HEK293T (cell line): ENCODE results near the gene NFATC1.

Experiments used
- ARNT ChIP-seq: fragments of 450-650 bp; IDR thresholded peaks from 2 replicates; pipeline ENCODE4 v1.6.1; 2017; ENCODE audit warnings: mild to moderate bottlenecking
- ELF4 ChIP-seq: fragments of 450-650 bp; IDR thresholded peaks from 2 replicates; pipeline ENCODE4 v1.6.1; 2017; ENCODE audit warnings: antibody characterized with exemption
- ZNF384 ChIP-seq: fragments of 450-650 bp; IDR thresholded peaks from 2 replicates; pipeline ENCODE4 v1.6.1; 2016

DNA sequence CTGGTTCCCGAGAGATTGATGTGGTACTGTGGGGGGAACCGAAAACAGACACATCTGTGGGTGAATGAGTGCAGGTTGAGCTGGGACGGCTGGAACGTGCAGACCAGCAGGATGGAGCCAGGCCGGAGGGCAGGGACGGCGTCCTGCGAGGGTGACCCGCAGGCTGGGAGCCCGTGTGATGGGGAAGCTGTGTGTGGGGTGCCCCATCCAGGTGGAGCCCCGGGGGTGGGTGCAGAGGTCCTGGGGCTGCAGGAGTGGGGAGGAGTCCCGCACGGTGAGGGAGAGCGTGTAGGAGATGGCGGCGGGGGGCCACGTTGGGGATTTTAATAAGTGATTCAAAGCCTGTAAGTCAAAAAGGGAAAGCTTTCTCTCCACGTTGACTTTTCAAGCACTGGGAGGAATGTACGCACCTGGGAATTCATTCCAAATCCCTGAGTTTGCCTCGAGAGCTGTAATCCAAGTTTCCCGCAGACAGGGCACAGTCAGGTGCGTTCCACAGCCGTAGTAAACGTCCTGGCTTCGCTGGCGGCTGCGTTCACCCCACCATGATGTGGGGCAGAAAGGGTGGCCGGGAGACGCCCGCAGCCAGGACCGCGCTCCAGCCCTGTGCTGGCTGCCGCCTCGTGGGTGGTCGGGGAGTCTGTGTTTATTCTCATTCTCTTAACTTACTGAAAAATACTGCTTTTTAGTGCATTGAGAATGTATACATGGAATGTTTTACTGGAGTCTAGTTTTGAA lies 54.0 kb downstream of the NFATC1 start:
- TF ChIP-seq ARNT = no peak
- no peak for TF ChIP-seq ELF4
- TF ChIP-seq ZNF384 = no peak
